ENCODE results near the gene MTMR11. TPM values are rescaled to one million over a fixed set of nuclear protein-coding genes. Genes with fewer than 3 reads are reported as not detected.
A peak's percentile ranks its signal among the peaks of the same experiment; 100 is the strongest.

Gene MTMR11
- total and polyA plus RNA-seq, 2 donors (not counting 1 experiment from before 2014, with no cell fraction given) = 14.0 to 17.5 TPM

GRCh38 chr1:149979245-149979971 is 42.7 kb upstream of the MTMR11 start:
- Histone ChIP-seq H4K20me1 (ENCODE audit: control insufficient read depth, extremely low read depth, insufficient read depth, low read length) (peaks cover 3% of the 10 kb centered on the region), H3K79me2 (ENCODE audit: control insufficient read depth, insufficient read depth, low read length) (peaks cover 41% of the 10 kb centered on the region), H2AFZ (ENCODE audit: low read length) (no peak overlapping the region), H3K4me3 (replicated peaks in 1 of 4; ENCODE audit: control extremely low read depth in 1 of 4, insufficient read depth in 1 of 4, low read depth in 3 of 4, low read length in 4 of 4) (no peak overlapping the region), H3K4me1 (ENCODE audit: control insufficient read depth, extremely low read depth, insufficient read depth, low read length) (peaks cover 2% of the 10 kb centered on the region), H3K4me2 (ENCODE audit: extremely low read depth, insufficient read depth, low read length) (no peak overlapping the region), H3K9me3 (ENCODE audit: control insufficient read depth, insufficient read depth, low read depth, low read length) (no peaks in the 10 kb centered on the region), H3K9ac (ENCODE audit: insufficient read depth, low read length) (no peak overlapping the region), H3K27ac (ENCODE audit: insufficient read depth, low read length) (no peak overlapping the region), H3K36me3 (ENCODE audit: control insufficient read depth, insufficient read depth, low read length) (peaks cover 5% of the 10 kb centered on the region), H3K27me3 (ENCODE audit: control insufficient read depth, insufficient read depth, low read length) (no peaks in the 10 kb centered on the region)
- peak in 1 of 2 donors; percentile 47 for DNase-seq (ENCODE audit: low read depth in 2 of 2)
- no peak for TF ChIP-seq EZH2 (IDR thresholded peaks at IDR 0.05; ENCODE audit: low read length, missing control alignments)
- TF ChIP-seq, protein P1, sequence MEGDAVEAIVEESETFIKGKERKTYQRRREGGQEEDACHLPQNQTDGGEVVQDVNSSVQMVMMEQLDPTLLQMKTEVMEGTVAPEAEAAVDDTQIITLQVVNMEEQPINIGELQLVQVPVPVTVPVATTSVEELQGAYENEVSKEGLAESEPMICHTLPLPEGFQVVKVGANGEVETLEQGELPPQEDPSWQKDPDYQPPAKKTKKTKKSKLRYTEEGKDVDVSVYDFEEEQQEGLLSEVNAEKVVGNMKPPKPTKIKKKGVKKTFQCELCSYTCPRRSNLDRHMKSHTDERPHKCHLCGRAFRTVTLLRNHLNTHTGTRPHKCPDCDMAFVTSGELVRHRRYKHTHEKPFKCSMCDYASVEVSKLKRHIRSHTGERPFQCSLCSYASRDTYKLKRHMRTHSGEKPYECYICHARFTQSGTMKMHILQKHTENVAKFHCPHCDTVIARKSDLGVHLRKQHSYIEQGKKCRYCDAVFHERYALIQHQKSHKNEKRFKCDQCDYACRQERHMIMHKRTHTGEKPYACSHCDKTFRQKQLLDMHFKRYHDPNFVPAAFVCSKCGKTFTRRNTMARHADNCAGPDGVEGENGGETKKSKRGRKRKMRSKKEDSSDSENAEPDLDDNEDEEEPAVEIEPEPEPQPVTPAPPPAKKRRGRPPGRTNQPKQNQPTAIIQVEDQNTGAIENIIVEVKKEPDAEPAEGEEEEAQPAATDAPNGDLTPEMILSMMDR (conservative IDR thresholded peaks at IDR 0.05 in 1 of 2, IDR thresholded peaks at IDR 0.05 in 1 of 2; ENCODE audit: low read depth in 1 of 2, low read length in 2 of 2) = no peak

DNA sequence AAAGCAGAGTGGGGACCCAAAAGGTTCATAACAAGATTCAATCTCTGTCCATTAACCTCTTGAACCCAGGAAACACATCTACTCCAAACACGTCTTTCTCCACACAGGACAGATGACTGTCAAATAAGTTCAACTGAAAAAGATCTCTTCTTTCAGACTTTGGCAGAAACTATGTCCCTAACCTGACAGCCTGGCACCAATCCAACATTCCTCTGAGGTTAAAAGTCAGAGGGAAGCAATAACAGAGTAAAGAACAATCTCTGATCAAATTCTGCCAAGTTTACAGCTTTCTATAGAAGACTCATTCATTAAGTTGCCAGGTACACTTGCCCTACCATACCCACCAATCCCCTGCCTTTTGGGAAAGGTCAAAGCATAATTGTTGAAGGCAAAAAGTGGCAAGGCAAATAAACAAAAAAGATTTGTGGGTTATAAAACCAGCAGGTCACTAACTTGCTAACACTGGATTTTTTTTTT is 41.9 kb upstream of the MTMR11 start:
- peaks cover 3% of the 10 kb centered on the region for H4K20me1 ChIP-seq (ENCODE audit: control insufficient read depth, extremely low read depth, insufficient read depth, low read length)

GRCh38 chr1:149977345-149977744 is 40.7 kb upstream of the MTMR11 start:
- Histone ChIP-seq H3K9me3 (ENCODE audit: control insufficient read depth, insufficient read depth, low read depth, low read length) (no peaks in the 10 kb centered on the region), H3K9ac (ENCODE audit: insufficient read depth, low read length) (no peak overlapping the region), H3K27ac (ENCODE audit: insufficient read depth, low read length) (no peak overlapping the region), H2AFZ (ENCODE audit: low read length) (no peak overlapping the region), H3K79me2 (ENCODE audit: control insufficient read depth, insufficient read depth, low read length) (peaks cover 26% of the 10 kb centered on the region), H3K4me3 (replicated peaks in 1 of 4; ENCODE audit: control extremely low read depth in 1 of 4, insufficient read depth in 1 of 4, low read depth in 3 of 4, low read length in 4 of 4) (no peak overlapping the region), H3K4me2 (ENCODE audit: extremely low read depth, insufficient read depth, low read length) (no peak overlapping the region), H3K4me1 (ENCODE audit: control insufficient read depth, extremely low read depth, insufficient read depth, low read length) (peaks cover 2% of the 10 kb centered on the region), H3K27me3 (ENCODE audit: control insufficient read depth, insufficient read depth, low read length) (no peaks in the 10 kb centered on the region), H4K20me1 (ENCODE audit: control insufficient read depth, extremely low read depth, insufficient read depth, low read length) (peaks cover 3% of the 10 kb centered on the region), H3K36me3 (ENCODE audit: control insufficient read depth, insufficient read depth, low read length) (peaks cover 7% of the 10 kb centered on the region)
- DNase-seq (ENCODE audit: low read depth in 2 of 2) = no peak
- TF ChIP-seq, protein P1 (conservative IDR thresholded peaks at IDR 0.05 in 1 of 2, IDR thresholded peaks at IDR 0.05 in 1 of 2; ENCODE audit: low read depth in 1 of 2, low read length in 2 of 2) = no peak
- no peak for TF ChIP-seq EZH2 (IDR thresholded peaks at IDR 0.05; ENCODE audit: low read length, missing control alignments)

More for the DNA sequence above, 41.9 kb upstream of the MTMR11 start:
- Histone ChIP-seq H2AFZ (ENCODE audit: low read length) (no peak overlapping the region), H3K27ac (ENCODE audit: insufficient read depth, low read length) (no peak overlapping the region), H3K9ac (ENCODE audit: insufficient read depth, low read length) (no peak overlapping the region), H3K4me3 (replicated peaks in 1 of 4; ENCODE audit: control extremely low read depth in 1 of 4, insufficient read depth in 1 of 4, low read depth in 3 of 4, low read length in 4 of 4) (no peak overlapping the region), H3K4me1 (ENCODE audit: control insufficient read depth, extremely low read depth, insufficient read depth, low read length) (peaks cover 2% of the 10 kb centered on the region), H3K79me2 (ENCODE audit: control insufficient read depth, insufficient read depth, low read length) (peaks cover 34% of the 10 kb centered on the region), H3K36me3 (ENCODE audit: control insufficient read depth, insufficient read depth, low read length) (peaks cover 5% of the 10 kb centered on the region), H3K9me3 (ENCODE audit: control insufficient read depth, insufficient read depth, low read depth, low read length) (no peaks in the 10 kb centered on the region), H3K4me2 (ENCODE audit: extremely low read depth, insufficient read depth, low read length) (no peak overlapping the region), H3K27me3 (ENCODE audit: control insufficient read depth, insufficient read depth, low read length) (no peaks in the 10 kb centered on the region)
- no peak for TF ChIP-seq EZH2 (IDR thresholded peaks at IDR 0.05; ENCODE audit: low read length, missing control alignments)
- TF ChIP-seq, protein P1 (conservative IDR thresholded peaks at IDR 0.05 in 1 of 2, IDR thresholded peaks at IDR 0.05 in 1 of 2; ENCODE audit: low read depth in 1 of 2, low read length in 2 of 2) = no peak
- no peak for DNase-seq (ENCODE audit: low read depth in 2 of 2)
